ENCODE measurements around the gene ATP8A1.
"Not testable (repeated sequence)": the region's sequence is repeated elsewhere in the genome, so short reads cannot be mapped to it uniquely, and the experiment has no call there.

The ATP8A1 gene

GRCh38 chr4:42390622-42391354 is 266.1 kb downstream of the ATP8A1 start:
- TF ChIP-seq, protein P1, sequence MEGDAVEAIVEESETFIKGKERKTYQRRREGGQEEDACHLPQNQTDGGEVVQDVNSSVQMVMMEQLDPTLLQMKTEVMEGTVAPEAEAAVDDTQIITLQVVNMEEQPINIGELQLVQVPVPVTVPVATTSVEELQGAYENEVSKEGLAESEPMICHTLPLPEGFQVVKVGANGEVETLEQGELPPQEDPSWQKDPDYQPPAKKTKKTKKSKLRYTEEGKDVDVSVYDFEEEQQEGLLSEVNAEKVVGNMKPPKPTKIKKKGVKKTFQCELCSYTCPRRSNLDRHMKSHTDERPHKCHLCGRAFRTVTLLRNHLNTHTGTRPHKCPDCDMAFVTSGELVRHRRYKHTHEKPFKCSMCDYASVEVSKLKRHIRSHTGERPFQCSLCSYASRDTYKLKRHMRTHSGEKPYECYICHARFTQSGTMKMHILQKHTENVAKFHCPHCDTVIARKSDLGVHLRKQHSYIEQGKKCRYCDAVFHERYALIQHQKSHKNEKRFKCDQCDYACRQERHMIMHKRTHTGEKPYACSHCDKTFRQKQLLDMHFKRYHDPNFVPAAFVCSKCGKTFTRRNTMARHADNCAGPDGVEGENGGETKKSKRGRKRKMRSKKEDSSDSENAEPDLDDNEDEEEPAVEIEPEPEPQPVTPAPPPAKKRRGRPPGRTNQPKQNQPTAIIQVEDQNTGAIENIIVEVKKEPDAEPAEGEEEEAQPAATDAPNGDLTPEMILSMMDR (IDR thresholded peaks at IDR 0.05; ENCODE audit: low read depth, low read length), result no peak
- DNase-seq (ENCODE audit: extremely low read depth, low read depth), result no peak

DNA sequence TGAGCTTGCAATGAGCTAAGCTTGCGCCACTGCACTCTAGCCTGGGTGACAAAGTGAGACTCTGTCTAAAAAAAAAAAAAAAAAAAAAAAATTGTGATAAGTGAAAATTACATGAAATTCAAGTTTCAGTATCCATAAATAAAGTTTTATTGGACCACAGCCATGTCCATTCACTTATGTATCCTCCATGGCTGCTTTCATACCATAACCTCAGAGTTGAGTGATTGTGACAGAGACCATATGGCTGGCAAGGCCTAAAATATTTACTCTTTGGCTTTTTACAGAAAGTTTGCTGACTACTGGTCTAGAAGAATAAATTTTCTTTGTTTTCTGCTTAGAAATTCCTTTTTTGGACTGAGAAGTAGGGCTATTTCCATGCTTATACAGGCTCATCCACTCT is 271.4 kb downstream of the ATP8A1 start:
- TF ChIP-seq, protein P1 (IDR thresholded peaks at IDR 0.05; ENCODE audit: low read depth, low read length), result no peak
- DNase-seq (ENCODE audit: extremely low read depth, low read depth), result no peak

DNA sequence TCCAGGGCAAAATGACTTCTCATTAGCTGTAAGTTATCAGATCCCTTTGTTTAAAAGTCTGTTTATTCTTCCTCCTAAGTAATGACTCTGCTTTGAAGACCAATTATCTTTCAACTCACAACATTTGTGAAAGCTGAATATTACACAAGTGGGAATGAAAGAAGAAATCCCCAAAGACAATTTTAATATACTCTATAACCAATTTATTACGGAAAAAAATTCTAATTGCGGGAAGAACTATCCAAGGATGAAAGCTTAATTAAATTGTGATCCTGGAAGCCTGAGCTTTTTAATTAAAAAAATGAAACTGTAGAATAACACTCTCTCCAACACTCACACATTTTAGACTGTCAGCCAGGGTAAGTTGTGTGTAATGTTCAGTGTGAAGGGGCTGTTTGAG is 275.2 kb downstream of the ATP8A1 start:
- DNase-seq (ENCODE audit: extremely low read depth, low read depth), result no peak
- TF ChIP-seq, protein P1 (IDR thresholded peaks at IDR 0.05; ENCODE audit: low read depth, low read length), result no peak

- TF ChIP-seq, protein P1 (IDR thresholded peaks at IDR 0.05; ENCODE audit: low read depth, low read length), result no peak
- DNase-seq (ENCODE audit: extremely low read depth, low read depth), result no peak
Observed at GRCh38 chr4:42377497-42377896, 279.4 kb downstream of the ATP8A1 start.

DNA sequence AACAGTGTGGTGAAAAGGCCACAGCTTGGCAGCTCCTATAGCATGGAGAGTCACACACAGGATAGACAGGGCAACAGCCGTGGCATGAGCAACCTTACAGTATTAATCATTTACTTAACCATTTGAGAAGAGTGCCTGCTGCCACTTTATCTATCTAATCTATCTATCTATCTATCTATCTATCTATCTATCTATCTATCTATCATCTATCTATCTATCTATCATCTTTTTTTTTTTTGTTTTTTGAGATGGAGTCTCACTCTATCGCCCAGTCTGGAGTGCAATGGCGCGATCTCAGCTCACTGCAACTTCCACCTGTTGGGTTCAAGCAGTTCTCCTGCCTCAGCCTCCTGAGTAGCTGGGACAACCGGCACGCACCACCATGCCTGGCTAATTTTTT is 284.6 kb downstream of the ATP8A1 start:
- DNase-seq (ENCODE audit: extremely low read depth, low read depth), result not testable (repeated sequence)

DNA sequence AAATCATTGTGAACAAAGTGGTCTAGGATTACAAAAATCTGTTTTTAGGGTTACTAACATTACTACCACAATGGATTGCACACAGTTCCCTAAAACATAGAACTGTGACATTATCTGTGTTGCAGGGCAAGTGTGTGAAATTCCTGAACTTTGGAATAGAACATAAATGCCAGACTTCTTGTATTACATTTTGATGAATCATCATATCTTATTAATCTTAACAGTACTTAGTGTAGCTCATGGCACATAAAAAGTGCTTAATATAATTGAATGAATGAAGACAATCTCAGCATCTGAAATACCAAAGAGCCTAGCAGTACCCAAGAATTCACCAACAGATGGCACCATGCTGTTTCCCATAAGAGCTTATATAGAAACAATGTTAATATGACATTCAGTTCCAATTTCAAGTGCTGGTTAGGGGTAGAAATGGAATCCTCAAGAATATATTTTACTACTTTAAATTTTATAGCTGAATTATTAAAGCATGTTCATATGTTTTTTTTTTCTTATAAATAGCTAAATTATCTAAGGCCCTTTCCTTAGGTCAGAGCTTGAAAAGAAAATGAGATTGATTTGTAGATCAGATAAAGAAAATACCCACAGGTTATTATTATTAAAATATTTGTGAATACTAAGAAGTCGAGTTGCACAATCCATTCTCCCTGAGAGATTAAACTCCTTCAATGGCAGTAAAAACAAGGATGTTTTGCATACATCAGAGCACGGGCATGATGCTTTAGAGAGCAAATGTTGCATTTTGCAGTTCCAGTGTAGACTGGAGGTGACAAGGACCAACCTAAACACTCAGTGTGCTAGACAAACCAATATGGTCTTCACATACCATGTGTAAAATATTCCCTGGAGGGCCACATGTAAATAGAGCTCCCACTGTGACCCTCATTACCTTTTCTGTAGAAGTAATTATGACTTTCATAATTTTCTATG is 285.3 kb downstream of the ATP8A1 start:
- peak; percentile 3 for DNase-seq (ENCODE audit: extremely low read depth, low read depth)
- TF ChIP-seq, protein P1 (IDR thresholded peaks at IDR 0.05; ENCODE audit: low read depth, low read length), result peak; percentile 59

GRCh38 chr4:42369489-42369888 is 287.4 kb downstream of the ATP8A1 start:
- TF ChIP-seq, protein P1 (IDR thresholded peaks at IDR 0.05; ENCODE audit: low read depth, low read length), result no peak

More at GRCh38 chr4:42369489-42369888, 287.4 kb downstream of the ATP8A1 start:
- no peak for DNase-seq (ENCODE audit: extremely low read depth, low read depth)

All from AG09319 (cell line).